ENCODE results near the gene RNASE3.

DNA sequence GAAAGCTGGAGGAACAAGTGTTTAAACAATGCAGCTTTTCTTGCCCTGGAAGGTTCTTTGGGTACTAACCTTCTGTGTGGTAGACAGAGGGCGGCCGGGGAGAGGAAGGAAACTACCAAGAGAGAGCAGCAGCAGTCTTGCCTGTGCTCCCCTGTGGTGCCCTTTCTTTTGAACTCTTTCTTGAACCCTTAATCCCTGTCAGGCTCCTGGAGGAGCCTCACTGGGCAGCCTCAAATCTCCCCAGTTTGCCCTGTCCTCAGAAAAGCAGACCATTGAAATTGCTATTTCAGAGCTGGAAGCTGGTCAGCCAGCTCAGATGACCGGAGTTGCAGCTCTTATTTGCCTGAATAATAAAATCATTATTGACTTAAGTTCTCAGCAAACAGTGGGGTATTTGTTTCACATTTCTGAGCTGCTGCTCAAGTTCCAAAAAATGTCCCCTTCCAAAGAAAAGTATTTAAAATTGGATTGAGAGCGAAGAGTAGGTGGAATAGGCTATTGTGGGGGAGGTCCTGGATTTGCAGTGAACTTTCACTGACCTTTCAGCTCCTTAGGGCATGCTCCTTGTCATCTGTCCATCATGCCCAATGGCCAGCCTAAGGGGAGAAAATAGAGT, 42.1 kb upstream of the RNASE3 start:
- no peak for TF ChIP-seq POLR2A (IDR thresholded peaks at IDR 0.05; ENCODE audit: low read depth, low read length)
- TF ChIP-seq TAF1 (IDR thresholded peaks at IDR 0.05; ENCODE audit: low read depth, low read length) = no peak
- no peak for TF ChIP-seq POLR2AphosphoS5 (IDR thresholded peaks at IDR 0.05; ENCODE audit: low read depth, low read length)
